ENCODE data around the gene TAS1R1.

Gene TAS1R1

GRCh38 chr1:6627841-6628545 lies 72.9 kb downstream of the TAS1R1 start:
- H3K9me3 ChIP-seq (ENCODE audit: control insufficient read depth, insufficient read depth, low read length): no peaks in the 10 kb centered on the region
- no peak overlapping the region for H3K9ac ChIP-seq (ENCODE audit: low read depth, low read length)
- no peaks in the 10 kb centered on the region for H3K36me3 ChIP-seq (ENCODE audit: insufficient read depth, low read length)
- H3K4me1 ChIP-seq (ENCODE audit: insufficient read depth, low read length): no peaks in the 10 kb centered on the region

GRCh38 chr1:6628971-6629479 lies 73.9 kb downstream of the TAS1R1 start:
- Histone ChIP-seq H3K9ac (ENCODE audit: low read depth, low read length) (no peak overlapping the region), H3K9me3 (ENCODE audit: control insufficient read depth, insufficient read depth, low read length) (no peaks in the 10 kb centered on the region), H3K4me1 (ENCODE audit: insufficient read depth, low read length) (no peaks in the 10 kb centered on the region), H3K36me3 (ENCODE audit: insufficient read depth, low read length) (no peaks in the 10 kb centered on the region)

Measured in ES-I3 (cell line).